ENCODE measurements around the gene TRIM71. TPM values are rescaled to one million over a fixed set of nuclear protein-coding genes. Genes with fewer than 3 reads are reported as not detected.

Gene TRIM71
- total and polyA plus RNA-seq, 2 of the 13 experiments (the other 11 are each of a cell fraction or from before 2014, with no cell fraction given) = 21.7 to 76.9 TPM

DNA sequence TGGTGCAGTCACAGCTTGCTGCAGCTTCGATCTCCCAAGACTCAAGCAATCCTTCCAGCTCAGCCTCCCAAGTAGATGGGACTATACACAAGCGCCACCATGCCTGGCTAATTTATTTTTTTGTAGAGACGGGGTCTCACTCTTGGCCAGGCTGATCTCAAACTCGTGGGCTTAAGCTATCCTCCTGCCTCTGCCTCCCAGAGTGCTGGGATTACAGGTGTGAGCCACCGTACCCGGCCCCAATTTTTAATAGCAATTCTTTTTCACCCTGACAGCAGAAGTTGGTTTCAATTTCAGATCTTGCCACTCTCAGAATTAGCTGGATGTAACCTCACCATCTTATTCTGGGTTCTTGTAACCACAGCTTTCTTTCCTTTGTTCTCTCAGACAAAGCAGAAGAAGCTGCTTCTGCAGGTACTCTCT lies 64.8 kb downstream of the TRIM71 start:
- WGBS (ENCODE audit: low lambda C conversion rate) = 96% methylated on average over 6 of the region's 6 CpGs
- Histone ChIP-seq H2AFZ (ENCODE audit: low read length) (no peak overlapping the region), H3K4me1 (ENCODE audit: insufficient read depth, low read length) (peaks cover 66% of the 10 kb centered on the region), H3K9ac (ENCODE audit: insufficient read depth, low read depth, low read length) (no peak overlapping the region), H3K9me3 (ENCODE audit: low read length) (no peaks in the 10 kb centered on the region), H3K36me3 (replicated peaks in 1 of 2; ENCODE audit: control insufficient read depth in 1 of 2, insufficient read depth in 2 of 2, low read length in 2 of 2) (peaks cover 51 to 81% of the 10 kb centered on the region in 2 experiments), H3K27ac (ENCODE audit: extremely low read length, insufficient read depth, low read length) (no peak overlapping the region), H3K27me3 (ENCODE audit: control insufficient read depth in 1 of 2, insufficient read depth in 2 of 2, low read length in 2 of 2) (no peaks in the 10 kb centered on the region), H3K4me2 (ENCODE audit: low read depth, low read length) (no peak overlapping the region), H3K79me2 (ENCODE audit: insufficient read depth, low read length) (peaks cover 98% of the 10 kb centered on the region), H4K20me1 (ENCODE audit: insufficient read depth, low read length) (peaks cover 91% of the 10 kb centered on the region), H3K4me3 (replicated peaks in 1 of 3; ENCODE audit: insufficient read depth in 1 of 3, low read depth in 2 of 3, low read length in 3 of 3) (no peak overlapping the region)
- no TSS peak for BruUV-seq (replicated peaks)
- intact Hi-C loops (cut with micrococcal nuclease; ENCODE audit: unreplicated experiment) = no loop called here
- ChIA-PET CTCF (ENCODE audit: low intra/inter-chr PET ratio, low total read pairs) (no interaction called here), POLR2A (no interaction called here)
- peak; percentile 75 for TF ChIP-seq RBM22 (optimal IDR thresholded peaks at IDR 0.05; ENCODE audit: low read length)
- no peak for TF ChIP-seq TAF15 (IDR thresholded peaks at IDR 0.05; ENCODE audit: low read depth, low read length, poor library complexity, severe bottlenecking)
- no peak for FAIRE-seq
- ATAC-seq = no peak
- DNase-seq (ENCODE audit: low spot score) = no peak
- in situ Hi-C loops (cut with HindIII; ENCODE audit: extremely low pct_ligation_motif_present, low pct_unique_long_range_greater_than_20kb) = loop anchor here (10.0 kb wide), 1 partner anchor 58 kb away; no protein-coding TSS in a partner anchor

DNA sequence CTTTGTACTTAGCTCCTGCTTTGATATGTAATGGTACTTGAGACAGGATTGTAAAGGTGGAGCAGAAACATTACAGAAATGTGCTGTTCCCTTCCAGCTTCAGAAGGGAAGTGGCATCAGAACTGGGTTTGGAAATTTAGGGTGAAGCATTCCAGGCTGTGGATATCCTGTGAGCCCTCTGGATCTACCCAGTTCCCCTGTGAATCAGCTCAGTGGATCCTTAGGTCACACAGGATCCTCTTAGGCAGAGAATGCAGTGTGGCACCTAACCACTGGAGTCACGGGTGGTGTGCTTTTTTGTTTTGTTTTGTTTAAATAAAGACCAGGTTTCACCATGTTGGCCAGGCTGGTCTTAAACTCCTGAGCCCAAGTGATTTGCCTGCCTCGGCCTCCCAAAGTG lies 66.0 kb downstream of the TRIM71 start:
- Histone ChIP-seq H4K20me1 (ENCODE audit: insufficient read depth, low read length) (peaks cover 79% of the 10 kb centered on the region), H3K4me1 (ENCODE audit: insufficient read depth, low read length) (peaks cover 62% of the 10 kb centered on the region), H3K36me3 (replicated peaks in 1 of 2; ENCODE audit: control insufficient read depth in 1 of 2, insufficient read depth in 2 of 2, low read length in 2 of 2) (peaks cover 52 to 84% of the 10 kb centered on the region in 2 experiments), H3K9me3 (ENCODE audit: low read length) (no peaks in the 10 kb centered on the region), H3K4me2 (ENCODE audit: low read depth, low read length) (no peak overlapping the region), H3K79me2 (ENCODE audit: insufficient read depth, low read length) (peaks cover 97% of the 10 kb centered on the region), H3K27me3 (ENCODE audit: control insufficient read depth in 1 of 2, insufficient read depth in 2 of 2, low read length in 2 of 2) (no peaks in the 10 kb centered on the region), H3K9ac (ENCODE audit: insufficient read depth, low read depth, low read length) (no peak overlapping the region), H2AFZ (ENCODE audit: low read length) (no peak overlapping the region), H3K4me3 (replicated peaks in 1 of 3; ENCODE audit: insufficient read depth in 1 of 3, low read depth in 2 of 3, low read length in 3 of 3) (no peak overlapping the region), H3K27ac (ENCODE audit: extremely low read length, insufficient read depth, low read length) (no peak overlapping the region)
- POLR2A ChIA-PET = interaction anchor here (1.2 kb wide), 1 partner anchor 20 kb away, joined by 3 read pairs; no protein-coding TSS in a partner anchor
- WGBS (ENCODE audit: low lambda C conversion rate) = 92% methylated on average over 2 of the region's 2 CpGs
- in situ Hi-C loops (cut with HindIII; ENCODE audit: extremely low pct_ligation_motif_present, low pct_unique_long_range_greater_than_20kb) (loop anchor here (10.0 kb wide), 1 partner anchor 59 kb away; no protein-coding TSS in a partner anchor), intact Hi-C loops (cut with micrococcal nuclease; ENCODE audit: unreplicated experiment) (no loop called here)
- CTCF ChIA-PET (ENCODE audit: low intra/inter-chr PET ratio, low total read pairs) = no interaction called here
- ATAC-seq (peak; percentile 21), FAIRE-seq (no peak), DNase-seq (ENCODE audit: low spot score) (no peak)
- BruUV-seq (replicated peaks) = no TSS peak
- TF ChIP-seq EED (CRISPR knock-in tag; IDR thresholded peaks at IDR 0.05) (no peak), RBM22 (optimal IDR thresholded peaks at IDR 0.05; ENCODE audit: low read length) (peak; percentile 95)

Data from HepG2 (cell line).